CD14-positive monocyte (primary cell): ENCODE results near the gene NPC2. TPM values are rescaled to one million over a fixed set of nuclear protein-coding genes. Genes with fewer than 3 reads are reported as not detected.
A peak's percentile ranks its signal among the peaks of the same experiment; 100 is the strongest.

Source experiments
- DNase-seq, 3 donors: peaks; one replicate each; pipeline ENCODE4 v3.0.0-alpha.2; 2011 to 2022
- H2AFZ ChIP-seq: 2 replicates; pipeline ENCODE4 v1.6.0; 2012; ENCODE audit warnings: mild to moderate bottlenecking, low read depth, low read length, inconsistent platforms; ENCODE audit not compliant: insufficient read depth, poor library complexity, severe bottlenecking
- H3K27ac ChIP-seq, 2 donors: 1 replicate in 1 of 2; 2 replicates in 1 of 2; pipeline ENCODE4 v1.5.1; 2012 to 2013; ENCODE audit warnings: low read length in 2 of 2, control low read depth in 1 of 2, inconsistent platforms in 1 of 2, low read depth in 1 of 2, mild to moderate bottlenecking in 1 of 2
- H3K27me3 ChIP-seq, 2 donors: one replicate each; pipeline versions ENCODE4 v1.6.0 to v1.6.1; 2011 to 2013; ENCODE audit warnings: low read length in 2 of 2; ENCODE audit not compliant: control insufficient read depth in 2 of 2, insufficient read depth in 2 of 2
- H3K36me3 ChIP-seq, 2 donors: replicated peaks in 1 of 2; 1 replicate in 1 of 2; 2 replicates in 1 of 2; pipeline versions ENCODE4 v1.5.1 to v1.6.1; 2012 to 2013; ENCODE audit warnings: low read length in 2 of 2, control low read depth in 1 of 2, inconsistent platforms in 1 of 2, mild to moderate bottlenecking in 1 of 2; ENCODE audit not compliant: insufficient read depth in 2 of 2, control insufficient read depth in 1 of 2
- H3K4me1 ChIP-seq, 2 donors: 1 replicate in 1 of 2; 2 replicates in 1 of 2; pipeline versions ENCODE4 v1.5.1 to v1.6.1; 2012 to 2013; ENCODE audit warnings: low read length in 2 of 2, control low read depth in 1 of 2, inconsistent platforms in 1 of 2, mild to moderate bottlenecking in 1 of 2, moderate library complexity in 1 of 2; ENCODE audit not compliant: insufficient read depth in 2 of 2, control insufficient read depth in 1 of 2
- H3K4me2 ChIP-seq: replicated peaks from 2 replicates; pipeline ENCODE3; 2012; ENCODE audit warnings: low read length, moderate library complexity, mild to moderate bottlenecking; ENCODE audit not compliant: poor library complexity, severe bottlenecking; ENCODE audit errors: extremely low read depth
- H3K4me3 ChIP-seq, 3 experiments: fragments of 200-600 bp in 1 of 3; sonication (generic) in 1 of 3; replicated peaks in 1 of 3; 1 replicate in 2 of 3; 2 replicates in 1 of 3; pipeline ENCODE4 v1.5.1; 2011 to 2013; ENCODE audit warnings: low read length in 3 of 3, mild to moderate bottlenecking in 3 of 3, control low read depth in 2 of 3, low read depth in 2 of 3, inconsistent platforms in 1 of 3, moderate library complexity in 1 of 3
- H3K79me2 ChIP-seq: 2 replicates; pipeline ENCODE4 v1.6.0; 2012; ENCODE audit warnings: mild to moderate bottlenecking, control low read depth, inconsistent platforms, low read length, moderate library complexity; ENCODE audit not compliant: insufficient read depth
- H3K9ac ChIP-seq: 2 replicates; pipeline ENCODE4 v1.6.0; 2017; ENCODE audit warnings: low read length, mild to moderate bottlenecking; ENCODE audit not compliant: insufficient read depth, poor library complexity, severe bottlenecking
- H3K9me3 ChIP-seq, 2 donors: replicated peaks in 1 of 2; 1 replicate in 1 of 2; 2 replicates in 1 of 2; pipeline versions ENCODE4 v1.5.1 to v1.6.1; 2012 to 2013; ENCODE audit warnings: low read length in 2 of 2, control low read depth in 1 of 2; ENCODE audit not compliant: control insufficient read depth in 1 of 2, insufficient read depth in 1 of 2
- H4K20me1 ChIP-seq: 2 replicates; pipeline ENCODE4 v1.6.0; 2012; ENCODE audit warnings: mild to moderate bottlenecking, low read length, control low read depth, moderate library complexity; ENCODE audit not compliant: insufficient read depth
- H3K27ac Mint-ChIP-seq, 7 donors: one replicate each; pipeline ENCODE4 v1.8.0; 2020; ENCODE audit warnings: mild to moderate bottlenecking in 7 of 7, mixed read lengths in 7 of 7, moderate library complexity in 6 of 7, inconsistent platforms in 2 of 7
- H3K27me3 Mint-ChIP-seq, 3 donors: one replicate each; pipeline ENCODE4 v1.8.0; 2021 to 2022; ENCODE audit warnings: low read depth in 3 of 3, mild to moderate bottlenecking in 3 of 3, mixed read lengths in 3 of 3, moderate library complexity in 3 of 3, inconsistent platforms in 1 of 3
- H3K36me3 Mint-ChIP-seq, 2 donors: one replicate each; pipeline ENCODE4 v1.8.0; 2020; ENCODE audit warnings: mixed read lengths in 2 of 2, inconsistent platforms in 1 of 2, mild to moderate bottlenecking in 1 of 2
- H3K4me1 Mint-ChIP-seq: one replicate; pipeline ENCODE4 v1.8.0; 2020; ENCODE audit warnings: mild to moderate bottlenecking, mixed read lengths
- H3K4me3 Mint-ChIP-seq, 2 donors: one replicate each; pipeline ENCODE4 v1.8.0; 2020; ENCODE audit warnings: mild to moderate bottlenecking in 2 of 2, mixed read lengths in 2 of 2, moderate library complexity in 1 of 2
- H3K9me3 Mint-ChIP-seq, 7 donors: one replicate each; pipeline ENCODE4 v1.8.0; 2020 to 2022; ENCODE audit warnings: mixed read lengths in 7 of 7, mild to moderate bottlenecking in 6 of 7, moderate library complexity in 6 of 7, inconsistent platforms in 2 of 7
- WGBS: methylation state at CpG from one replicate; pipeline ENCODE4 v1.1.5; 2013; ENCODE audit warnings: missing lambda C conversion rate; ENCODE audit not compliant: insufficient coverage; 5-methylcytosine and 5-hydroxymethylcytosine counted together
- intact Hi-C, 2 donors: fragments of 100-400 bp; cut with micrococcal nuclease; formaldehyde crosslinking; loops; one replicate each; pipeline versions ENCODE4 v1.15.0 to v1.15.1; 2023
- polyA plus RNA-seq, 3 donors: library from polyadenylated mRNA; depleted of rRNA in 1 of 3; unstranded in 2 of 3; stranded (reverse) in 1 of 3; fragments of 300-500 nt in 2 of 3; fragments of >200 nt in 1 of 3; fragmentation: Illumina TruSeq in 2 of 3; gene quantifications; 1 replicate in 2 of 3; 2 replicates in 1 of 3; pipeline ENCODE4 v1.2.3, GENCODE V29; 2012 to 2021
- TF ChIP-seq, protein P1 (sequence below): fragments of 200-600 bp; IDR thresholded peaks from one replicate; pipeline ENCODE4 v1.8.0; 2022; ENCODE audit warnings: antibody characterized with exemption, mild to moderate bottlenecking

The NPC2 gene
- polyA plus RNA-seq, 3 donors = 675 to 1,159 (median 772) TPM

- H3K9ac ChIP-seq = no peak overlapping the region
- no peaks in the 10 kb centered on the region for H3K4me1 Mint-ChIP-seq
- no peak overlapping the region for H2AFZ ChIP-seq
- H3K4me3 ChIP-seq = no peak overlapping the region
- no peak overlapping the region for H3K4me3 Mint-ChIP-seq
- 0% methylated on average over 1 of the region's 3 CpGs for whole genome bisulfite sequencing
- H3K4me1 ChIP-seq = no peaks in the 10 kb centered on the region
- no peaks in the 10 kb centered on the region for H3K36me3 Mint-ChIP-seq
- H4K20me1 ChIP-seq = no peaks in the 10 kb centered on the region
- TF ChIP-seq, protein P1, sequence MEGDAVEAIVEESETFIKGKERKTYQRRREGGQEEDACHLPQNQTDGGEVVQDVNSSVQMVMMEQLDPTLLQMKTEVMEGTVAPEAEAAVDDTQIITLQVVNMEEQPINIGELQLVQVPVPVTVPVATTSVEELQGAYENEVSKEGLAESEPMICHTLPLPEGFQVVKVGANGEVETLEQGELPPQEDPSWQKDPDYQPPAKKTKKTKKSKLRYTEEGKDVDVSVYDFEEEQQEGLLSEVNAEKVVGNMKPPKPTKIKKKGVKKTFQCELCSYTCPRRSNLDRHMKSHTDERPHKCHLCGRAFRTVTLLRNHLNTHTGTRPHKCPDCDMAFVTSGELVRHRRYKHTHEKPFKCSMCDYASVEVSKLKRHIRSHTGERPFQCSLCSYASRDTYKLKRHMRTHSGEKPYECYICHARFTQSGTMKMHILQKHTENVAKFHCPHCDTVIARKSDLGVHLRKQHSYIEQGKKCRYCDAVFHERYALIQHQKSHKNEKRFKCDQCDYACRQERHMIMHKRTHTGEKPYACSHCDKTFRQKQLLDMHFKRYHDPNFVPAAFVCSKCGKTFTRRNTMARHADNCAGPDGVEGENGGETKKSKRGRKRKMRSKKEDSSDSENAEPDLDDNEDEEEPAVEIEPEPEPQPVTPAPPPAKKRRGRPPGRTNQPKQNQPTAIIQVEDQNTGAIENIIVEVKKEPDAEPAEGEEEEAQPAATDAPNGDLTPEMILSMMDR = no peak
- intact Hi-C loops = no loop called here
- no peaks in the 10 kb centered on the region for H3K36me3 ChIP-seq
- no peak for DNase-seq
- no peaks in the 10 kb centered on the region for H3K9me3 Mint-ChIP-seq
- peaks cover 0 to 2% of the 10 kb centered on the region in 2 donors for H3K27me3 ChIP-seq
- no peak overlapping the region for H3K27ac Mint-ChIP-seq
- H3K9me3 ChIP-seq = no peaks in the 10 kb centered on the region
- peaks cover 5 to 13% (median 9%) of the 10 kb centered on the region in 3 donors for H3K27me3 Mint-ChIP-seq
- no peak overlapping the region for H3K27ac ChIP-seq
- no peaks in the 10 kb centered on the region for H3K79me2 ChIP-seq
- no peak overlapping the region for H3K4me2 ChIP-seq
These were observed 55.5 kb downstream of the NPC2 start for GRCh38 chr14:74437496-74438053.

DNA sequence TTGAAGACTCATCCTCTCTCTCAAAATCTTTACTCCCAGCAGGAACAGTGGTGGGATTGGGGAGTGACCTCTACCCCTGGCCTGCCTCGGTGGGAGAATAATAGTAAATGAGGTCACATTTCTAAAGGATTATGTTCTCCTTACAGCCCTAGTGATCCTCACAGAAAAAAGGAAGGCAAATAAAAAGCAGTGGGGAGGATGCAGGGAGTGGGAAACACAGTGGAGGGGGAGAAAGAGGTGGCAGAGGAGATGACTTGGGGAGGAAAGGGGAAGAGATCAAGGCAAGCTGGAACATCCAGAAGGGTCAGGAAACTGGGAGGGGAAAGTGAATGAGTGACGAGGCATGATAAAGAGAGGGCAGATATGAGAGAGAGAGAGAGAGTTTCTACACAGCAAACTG lies 58.8 kb downstream of the NPC2 start:
- TF ChIP-seq, protein P1 = no peak
- Histone ChIP-seq H3K27me3 (peaks cover 0 to 2% of the 10 kb centered on the region in 2 donors), H3K9me3 (no peaks in the 10 kb centered on the region), H3K27ac (no peak overlapping the region), H3K4me3 (no peak overlapping the region), H3K9ac (no peak overlapping the region), H3K4me2 (no peak overlapping the region), H2AFZ (no peak overlapping the region), H3K79me2 (no peaks in the 10 kb centered on the region), H3K4me1 (no peaks in the 10 kb centered on the region), H3K36me3 (no peaks in the 10 kb centered on the region), H4K20me1 (no peaks in the 10 kb centered on the region)
- Mint-ChIP-seq H3K9me3 (no peaks in the 10 kb centered on the region), H3K36me3 (no peaks in the 10 kb centered on the region), H3K27ac (no peak overlapping the region), H3K4me1 (no peaks in the 10 kb centered on the region), H3K27me3 (peaks cover 7 to 17% (median 10%) of the 10 kb centered on the region in 3 donors), H3K4me3 (peak overlapping the region in 1 of 2 donors; percentile 3)
- 57% methylated on average over 1 of the region's 2 CpGs for WGBS
- DNase-seq = no peak
- intact Hi-C loops = no loop called here
